Endothelial cell of umbilical vein (primary cell): ENCODE measurements around the gene JAML. TPM values are rescaled to one million over a fixed set of nuclear protein-coding genes. Genes with fewer than 3 reads are reported as not detected.

Experiments used
- BruUV-seq: library from RNA; stranded (reverse); fragments of 400-500 nt; replicated peaks from 2 replicates; lab custom pipeline; 2021; lab: Mats Ljungman, UMichigan
- CTCF ChIA-PET: fragments of 300-600, 350-600 bp; sonication (Branson Sonifier 250); formaldehyde crosslinking; loops from one replicate; lab custom pipeline; 2021; ENCODE audit warnings: antibody characterized with exemption, inconsistent platforms; lab: Charles Lee
- POLR2A ChIA-PET: fragments of 300-600, 350-600 bp; sonication (Branson Sonifier 250); formaldehyde crosslinking; loops from one replicate; lab custom pipeline; 2021; ENCODE audit warnings: antibody characterized with exemption, inconsistent platforms; lab: Charles Lee
- DNase-seq: peaks from one replicate; pipeline ENCODE4 v3.0.0-alpha.2; 2011; ENCODE audit warnings: low read depth, low spot score
- FAIRE-seq: peaks from 2 replicates; lab custom pipeline; 2011; peaks lifted over from hg19 to GRCh38; lab: Jason Lieb, UNC
- H2AFZ ChIP-seq: 2 replicates; pipeline ENCODE4 v1.6.0; 2012; ENCODE audit warnings: low read depth, low read length, control low read depth, inconsistent platforms
- H3K27ac ChIP-seq: 2 replicates; pipeline ENCODE4 v1.5.1; 2011; ENCODE audit warnings: low read depth, mild to moderate bottlenecking, control low read depth, low read length, moderate library complexity; ENCODE audit not compliant: insufficient read depth
- H3K27me3 ChIP-seq, 2 experiments: 2 replicates each; pipeline versions ENCODE4 v1.6.0 to v1.6.1; 2011; ENCODE audit warnings: low read length in 2 of 2, mixed read lengths in 1 of 2; ENCODE audit not compliant: control insufficient read depth in 2 of 2, insufficient read depth in 2 of 2
- H3K36me3 ChIP-seq, 2 experiments: 2 replicates in 1 of 2; 3 replicates in 1 of 2; pipeline ENCODE4 v1.5.1; 2011; ENCODE audit warnings: low read length in 2 of 2, mild to moderate bottlenecking in 1 of 2, moderate library complexity in 1 of 2; ENCODE audit not compliant: control insufficient read depth in 2 of 2, insufficient read depth in 2 of 2; ENCODE audit errors: extremely low read depth in 1 of 2
- H3K4me1 ChIP-seq: 3 replicates; pipeline ENCODE4 v1.5.1; 2011; ENCODE audit warnings: mild to moderate bottlenecking, low read length; ENCODE audit not compliant: control insufficient read depth, insufficient read depth; ENCODE audit errors: extremely low read depth
- H3K4me2 ChIP-seq: 2 replicates; pipeline ENCODE4 v1.6.1; 2011; ENCODE audit warnings: low read length, control low read depth, mixed read lengths; ENCODE audit not compliant: insufficient read depth
- H3K4me3 ChIP-seq, 3 experiments: fragments of 200-600 bp in 1 of 3; sonication (generic), shearing (Covaris generic) in 1 of 3; replicated peaks in 1 of 3; 2 replicates each; pipeline ENCODE4 v1.5.1; 2011 to 2016; ENCODE audit warnings: control low read depth in 3 of 3, low read length in 3 of 3, mild to moderate bottlenecking in 2 of 3, inconsistent platforms in 1 of 3, low read depth in 1 of 3, moderate library complexity in 1 of 3; ENCODE audit not compliant: insufficient read depth in 1 of 3
- H3K79me2 ChIP-seq: 2 replicates; pipeline ENCODE4 v1.6.0; 2012; ENCODE audit warnings: low read length, inconsistent platforms; ENCODE audit not compliant: control insufficient read depth, insufficient read depth
- H3K9ac ChIP-seq: replicated peaks from 2 replicates; pipeline ENCODE3; 2011; ENCODE audit warnings: low read length, control low read depth; ENCODE audit not compliant: insufficient read depth; ENCODE audit errors: extremely low read depth
- H3K9me1 ChIP-seq: replicated peaks from 3 replicates; pipeline ENCODE4 v1.6.0; 2011; ENCODE audit warnings: mild to moderate bottlenecking, low read length; ENCODE audit not compliant: control insufficient read depth, insufficient read depth; ENCODE audit errors: extremely low read depth
- H3K9me3 ChIP-seq: replicated peaks from 2 replicates; pipeline ENCODE4 v1.5.1; 2012; ENCODE audit warnings: low read length, inconsistent platforms; ENCODE audit not compliant: control insufficient read depth, insufficient read depth
- H4K20me1 ChIP-seq: replicated peaks from 2 replicates; pipeline ENCODE3; 2011; ENCODE audit warnings: mild to moderate bottlenecking, low read length; ENCODE audit not compliant: control insufficient read depth, insufficient read depth; ENCODE audit errors: extremely low read depth
- EZH2 ChIP-seq: IDR thresholded peaks from 2 replicates; pipeline ENCODE4 v1.6.1; 2012; ENCODE audit warnings: borderline replicate concordance, low read depth, mild to moderate bottlenecking, moderate library complexity, low read length, inconsistent platforms; ENCODE audit not compliant: severe bottlenecking
- FOS ChIP-seq: IDR thresholded peaks from 2 replicates; pipeline ENCODE4 v1.6.1; 2011; ENCODE audit warnings: mild to moderate bottlenecking, low read length, moderate library complexity, borderline replicate concordance; ENCODE audit not compliant: insufficient read depth
- GATA2 ChIP-seq: IDR thresholded peaks from 2 replicates; pipeline ENCODE4 v1.7.0; 2011; ENCODE audit warnings: low read depth, mild to moderate bottlenecking, moderate library complexity, mixed read lengths, low read length; ENCODE audit not compliant: insufficient read length, insufficient read depth
- JUN ChIP-seq: IDR thresholded peaks from 2 replicates; pipeline ENCODE4 v1.6.1; 2011; ENCODE audit warnings: borderline replicate concordance, low read depth; ENCODE audit not compliant: insufficient read length, insufficient read depth
- MYC ChIP-seq: IDR thresholded peaks from one replicate; pipeline ENCODE4 v1.6.1; 2011; ENCODE audit warnings: mild to moderate bottlenecking, low read depth, low read length
- POLR2A ChIP-seq: IDR thresholded peaks from 2 replicates; pipeline ENCODE4 v1.6.1; 2012; ENCODE audit warnings: low read depth, mild to moderate bottlenecking, control low read depth, low read length
- POLR2AphosphoS5 ChIP-seq: IDR thresholded peaks from 2 replicates; pipeline ENCODE4 v1.6.1; 2012; ENCODE audit warnings: low read depth, mild to moderate bottlenecking, control low read depth, low read length, moderate library complexity; ENCODE audit not compliant: insufficient read depth
- dilution Hi-C: fragments of 300-500 bp; cut with MboI; formaldehyde crosslinking; loops from one replicate; pipeline ENCODE4 v1.15.0; 2019; ENCODE audit warnings: low sequenced_read_pairs; ENCODE audit not compliant: extremely low pct_ligation_motif_present
- intact Hi-C: fragments of 100-400 bp; cut with micrococcal nuclease; formaldehyde crosslinking; loops from one replicate; pipeline ENCODE4 v1.10.0; 2022
- polyA plus RNA-seq, 4 experiments: library from polyadenylated mRNA; depleted of rRNA in 3 of 4; stranded (reverse) in 3 of 4; unstranded in 1 of 4; fragments of >200 nt; gene quantifications; 2 replicates each; pipeline versions ENCODE4 v1.2.1 to v1.2.3, GENCODE V29; 2011 to 2012; ENCODE audit warnings: missing spikeins in 1 of 4
- total RNA-seq: library from RNA; stranded (reverse); gene quantifications from 2 replicates; pipeline ENCODE4 v1.2.3, GENCODE V29; 2021
- TF ChIP-seq, protein P1 (sequence below): IDR thresholded peaks from 2 replicates; pipeline ENCODE4 v1.6.1; 2011; ENCODE audit not compliant: insufficient read depth, insufficient read length
- TF ChIP-seq, protein P2 (sequence below), 2 donors: IDR thresholded peaks; 1 replicate in 1 of 2; 2 replicates in 1 of 2; pipeline ENCODE4 v1.5.1; 2011; ENCODE audit warnings: low read length in 2 of 2, mild to moderate bottlenecking in 2 of 2, moderate library complexity in 2 of 2, control low read depth in 1 of 2, inconsistent platforms in 1 of 2, low read depth in 1 of 2; ENCODE audit not compliant: insufficient read depth in 1 of 2; ENCODE audit errors: extremely low read depth in 1 of 2

The JAML gene
- total and polyA plus RNA-seq, 2 donors (not counting 3 experiments of a cell fraction or from before 2014, with no cell fraction given), result 0.04 to 0.35 TPM

DNA sequence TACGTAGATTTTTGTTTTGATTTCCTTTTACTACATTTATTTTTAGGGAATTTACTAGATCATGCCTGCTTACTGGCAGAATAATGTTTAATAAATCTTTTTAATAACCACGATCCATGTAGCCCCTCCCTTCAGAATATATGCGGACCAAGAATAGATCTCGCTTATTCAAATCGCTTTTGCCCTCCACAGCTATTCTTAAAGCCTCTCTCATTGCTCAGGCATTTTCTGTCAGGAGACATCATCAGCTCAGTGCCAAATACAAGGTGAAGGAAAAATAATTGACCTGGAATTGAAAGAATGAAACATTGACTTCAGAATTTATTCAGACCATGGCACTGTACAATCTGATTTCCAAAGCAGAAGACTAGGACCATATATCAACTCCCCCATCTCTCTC is 10.0 kb upstream of the JAML start:
- TF ChIP-seq POLR2AphosphoS5 (no peak), FOS (no peak), POLR2A (no peak), MYC (no peak)
- TF ChIP-seq, protein P1, sequence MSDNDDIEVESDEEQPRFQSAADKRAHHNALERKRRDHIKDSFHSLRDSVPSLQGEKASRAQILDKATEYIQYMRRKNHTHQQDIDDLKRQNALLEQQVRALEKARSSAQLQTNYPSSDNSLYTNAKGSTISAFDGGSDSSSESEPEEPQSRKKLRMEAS, result no peak
- TF ChIP-seq, protein P2, sequence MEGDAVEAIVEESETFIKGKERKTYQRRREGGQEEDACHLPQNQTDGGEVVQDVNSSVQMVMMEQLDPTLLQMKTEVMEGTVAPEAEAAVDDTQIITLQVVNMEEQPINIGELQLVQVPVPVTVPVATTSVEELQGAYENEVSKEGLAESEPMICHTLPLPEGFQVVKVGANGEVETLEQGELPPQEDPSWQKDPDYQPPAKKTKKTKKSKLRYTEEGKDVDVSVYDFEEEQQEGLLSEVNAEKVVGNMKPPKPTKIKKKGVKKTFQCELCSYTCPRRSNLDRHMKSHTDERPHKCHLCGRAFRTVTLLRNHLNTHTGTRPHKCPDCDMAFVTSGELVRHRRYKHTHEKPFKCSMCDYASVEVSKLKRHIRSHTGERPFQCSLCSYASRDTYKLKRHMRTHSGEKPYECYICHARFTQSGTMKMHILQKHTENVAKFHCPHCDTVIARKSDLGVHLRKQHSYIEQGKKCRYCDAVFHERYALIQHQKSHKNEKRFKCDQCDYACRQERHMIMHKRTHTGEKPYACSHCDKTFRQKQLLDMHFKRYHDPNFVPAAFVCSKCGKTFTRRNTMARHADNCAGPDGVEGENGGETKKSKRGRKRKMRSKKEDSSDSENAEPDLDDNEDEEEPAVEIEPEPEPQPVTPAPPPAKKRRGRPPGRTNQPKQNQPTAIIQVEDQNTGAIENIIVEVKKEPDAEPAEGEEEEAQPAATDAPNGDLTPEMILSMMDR (IDR thresholded peaks at IDR 0.05; ENCODE audit: extremely low read depth in 1 of 2, insufficient read depth in 1 of 2, low read depth in 1 of 2, low read length in 2 of 2), result no peak
- FAIRE-seq (no peak), DNase-seq (no peak)
- H3K4me1 ChIP-seq, result peaks cover 19% of the 10 kb centered on the region
- no peak overlapping the region for H3K4me3 ChIP-seq
- dilution Hi-C loops (no loop called here), intact Hi-C loops (no loop called here)
- H3K9me3 ChIP-seq, result no peaks in the 10 kb centered on the region
- H3K27ac ChIP-seq, result no peak overlapping the region
- peaks cover 0 to 1% of the 10 kb centered on the region in 2 experiments for H3K36me3 ChIP-seq
- H3K27me3 ChIP-seq, result no peaks in the 10 kb centered on the region
- CTCF ChIA-PET, result no interaction called here
- H4K20me1 ChIP-seq, result no peaks in the 10 kb centered on the region
- H3K9me1 ChIP-seq, result no peaks in the 10 kb centered on the region
- H3K79me2 ChIP-seq, result no peaks in the 10 kb centered on the region
- H3K4me2 ChIP-seq, result no peak overlapping the region
- POLR2A ChIA-PET, result no interaction called here
- no peak overlapping the region for H2AFZ ChIP-seq
- H3K9ac ChIP-seq, result no peak overlapping the region
- BruUV-seq, result no TSS peak

DNA sequence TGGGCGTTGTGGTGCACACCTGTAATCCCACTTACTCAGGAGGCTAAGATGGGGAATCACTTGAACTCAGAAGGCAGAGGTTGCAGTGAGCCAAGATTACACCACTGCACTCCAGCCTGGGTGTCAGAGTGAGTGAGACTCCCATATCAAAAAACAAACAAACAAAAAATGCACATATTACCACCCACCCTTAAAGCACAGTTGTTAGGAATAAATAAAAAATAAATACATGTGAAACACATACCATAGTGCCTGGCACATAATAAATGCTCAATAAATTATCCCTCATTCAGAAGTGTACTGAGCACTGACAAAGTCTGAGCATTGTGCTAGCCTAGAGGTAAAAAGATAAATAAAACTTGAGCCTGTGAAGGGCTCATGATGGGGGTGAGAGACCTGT is 9.0 kb upstream of the JAML start:
- no peaks in the 10 kb centered on the region for H4K20me1 ChIP-seq
- H3K9me3 ChIP-seq, result no peaks in the 10 kb centered on the region
- intact Hi-C loops, result no loop called here
- DNase-seq (no peak), FAIRE-seq (no peak)
- ChIA-PET CTCF (no interaction called here), POLR2A (no interaction called here)
- no peak overlapping the region for H3K4me3 ChIP-seq
- no peaks in the 10 kb centered on the region for H3K79me2 ChIP-seq
- no TSS peak for BruUV-seq
- peaks cover 19% of the 10 kb centered on the region for H3K4me1 ChIP-seq
- H3K36me3 ChIP-seq, result peaks cover 0 to 1% of the 10 kb centered on the region in 2 experiments
- H3K4me2 ChIP-seq, result no peak overlapping the region
- H3K27me3 ChIP-seq, result no peaks in the 10 kb centered on the region
- no peak overlapping the region for H3K9ac ChIP-seq
- H3K9me1 ChIP-seq, result no peaks in the 10 kb centered on the region
- dilution Hi-C loops, result no loop called here
- H2AFZ ChIP-seq, result no peak overlapping the region
- no peak for TF ChIP-seq JUN
- no peak for TF ChIP-seq EZH2
- TF ChIP-seq FOS, result no peak
- TF ChIP-seq POLR2AphosphoS5, result no peak
- no peak for TF ChIP-seq GATA2
- TF ChIP-seq, protein P2 (IDR thresholded peaks at IDR 0.05; ENCODE audit: extremely low read depth in 1 of 2, insufficient read depth in 1 of 2, low read depth in 1 of 2, low read length in 2 of 2), result no peak
- TF ChIP-seq MYC, result no peak
- TF ChIP-seq, protein P1, result no peak
- no peak for TF ChIP-seq POLR2A
- no peak overlapping the region for H3K27ac ChIP-seq
